Ishikawa (cell line): ENCODE results near the gene BLMH.
A peak's percentile ranks its signal among the peaks of the same experiment; 100 is the strongest.

ENCODE experiments used
- CEBPB ChIP-seq: IDR thresholded peaks from 2 replicates; pipeline ENCODE4 v1.6.1; 2012
- CREB1 ChIP-seq: IDR thresholded peaks from 2 replicates; pipeline ENCODE4 v1.6.1; 2012; ENCODE audit warnings: low read depth
- EGR1 ChIP-seq: IDR thresholded peaks from 2 replicates; pipeline ENCODE4 v1.6.1; 2012
- EP300 ChIP-seq: IDR thresholded peaks from 2 replicates; pipeline ENCODE4 v1.6.1; 2012; ENCODE audit warnings: borderline replicate concordance
- FOXM1 ChIP-seq: IDR thresholded peaks from 2 replicates; pipeline ENCODE4 v1.6.1; 2012; ENCODE audit warnings: low read depth, borderline replicate concordance
- MAX ChIP-seq: IDR thresholded peaks from 2 replicates; pipeline ENCODE4 v1.6.1; 2012
- NFIC ChIP-seq: IDR thresholded peaks from 2 replicates; pipeline ENCODE4 v1.6.1; 2012
- RAD21 ChIP-seq: IDR thresholded peaks from 2 replicates; pipeline ENCODE4 v1.6.1; 2012; ENCODE audit warnings: low read depth
- REST ChIP-seq: IDR thresholded peaks from 2 replicates; pipeline ENCODE4 v1.6.1; 2012; ENCODE audit warnings: low read depth, mild to moderate bottlenecking
- TAF1 ChIP-seq: IDR thresholded peaks from 2 replicates; pipeline ENCODE4 v1.6.1; 2012; ENCODE audit warnings: low read depth, mild to moderate bottlenecking
- TCF12 ChIP-seq: IDR thresholded peaks from 2 replicates; pipeline ENCODE4 v1.6.1; 2012; ENCODE audit warnings: low read depth
- TEAD4 ChIP-seq: IDR thresholded peaks from 2 replicates; pipeline ENCODE4 v1.6.1; 2012
- USF1 ChIP-seq: IDR thresholded peaks from 2 replicates; pipeline ENCODE4 v1.6.1; 2012
- YY1 ChIP-seq: IDR thresholded peaks from 2 replicates; pipeline ENCODE4 v1.6.1; 2012; ENCODE audit warnings: low read depth
- ZBTB7A ChIP-seq: IDR thresholded peaks from 2 replicates; pipeline ENCODE4 v1.6.1; 2012; ENCODE audit warnings: low read depth

BLMH gene

GRCh38 chr17:30208214-30208613 lies 83.5 kb downstream of the BLMH start:
- TF ChIP-seq CEBPB (no peak), FOXM1 (no peak), RAD21 (no peak), TAF1 (no peak), CREB1 (no peak), ZBTB7A (no peak)

- TF ChIP-seq TAF1: no peak
- TF ChIP-seq REST: no peak
- no peak for TF ChIP-seq ZBTB7A
- no peak for TF ChIP-seq CREB1
- no peak for TF ChIP-seq TCF12
- TF ChIP-seq FOXM1: no peak
- TF ChIP-seq EGR1: no peak
- no peak for TF ChIP-seq RAD21
- no peak for TF ChIP-seq USF1
- TF ChIP-seq CEBPB: no peak
- TF ChIP-seq MAX: no peak
Measured at GRCh38 chr17:30207655-30208054, 84.1 kb downstream of the BLMH start.

- TF ChIP-seq RAD21 (0 out of 2 replicates have a peak, but pooled peaks have one; percentile 4), EGR1 (no peak)
Measured at GRCh38 chr17:30203471-30203981, 88.2 kb downstream of the BLMH start.

GRCh38 chr17:30200106-30200505 lies 91.6 kb downstream of the BLMH start:
- TF ChIP-seq FOXM1 (no peak), REST (no peak), EP300 (no peak), MAX (no peak), ZBTB7A (no peak), RAD21 (no peak), EGR1 (no peak)

- no peak for TF ChIP-seq CREB1
- no peak for TF ChIP-seq NFIC
- no peak for TF ChIP-seq TCF12
- TF ChIP-seq USF1: no peak
- TF ChIP-seq MAX: no peak
- no peak for TF ChIP-seq REST
- no peak for TF ChIP-seq TEAD4
- no peak for TF ChIP-seq RAD21
- no peak for TF ChIP-seq YY1
- no peak for TF ChIP-seq FOXM1
- TF ChIP-seq EGR1: no peak
- no peak for TF ChIP-seq ZBTB7A
- TF ChIP-seq EP300: no peak
- TF ChIP-seq CEBPB: no peak
- no peak for TF ChIP-seq TAF1
Measured at GRCh38 chr17:30199600-30199999, 92.1 kb downstream of the BLMH start.
